Aorta (tissue), 5 donors: Measurements from ENCODE around the gene TUBB1. TPM values are rescaled to one million over a fixed set of nuclear protein-coding genes. Genes with fewer than 3 reads are reported as not detected.

ENCODE experiments used
- ATAC-seq: fragments of 200-7000 bp; cut with Tn5 transposase; one replicate; pipeline ENCODE4 v1.9.1; 2022; ENCODE audit warnings: moderate library complexity; ENCODE audit not compliant: low FRiP score
- DNase-seq, 2 donors: peaks; one replicate each; pipeline ENCODE4 v3.0.0-alpha.2; 2020
- H3K27ac ChIP-seq, 2 donors: one replicate each; pipeline ENCODE4 v1.5.1; 2013; ENCODE audit warnings: low read length in 2 of 2, mild to moderate bottlenecking in 2 of 2, moderate library complexity in 2 of 2, control low read depth in 1 of 2, inconsistent platforms in 1 of 2, low read depth in 1 of 2
- H3K27me3 ChIP-seq, 2 donors: one replicate each; pipeline ENCODE4 v1.6.1; 2013; ENCODE audit warnings: control low read depth in 1 of 2, low read length in 1 of 2, mild to moderate bottlenecking in 1 of 2, moderate library complexity in 1 of 2; ENCODE audit not compliant: insufficient read depth in 2 of 2, control insufficient read depth in 1 of 2
- H3K36me3 ChIP-seq, 2 donors: one replicate each; pipeline ENCODE4 v1.6.1; 2013; ENCODE audit warnings: control low read depth in 1 of 2, low read length in 1 of 2, mild to moderate bottlenecking in 1 of 2; ENCODE audit not compliant: insufficient read depth in 2 of 2, control insufficient read depth in 1 of 2
- H3K4me1 ChIP-seq, 2 donors: one replicate each; pipeline ENCODE4 v1.6.1; 2013; ENCODE audit warnings: low read length in 2 of 2, control low read depth in 1 of 2, mild to moderate bottlenecking in 1 of 2, moderate library complexity in 1 of 2; ENCODE audit not compliant: insufficient read depth in 2 of 2, control insufficient read depth in 1 of 2
- H3K4me3 ChIP-seq, 2 donors: one replicate each; pipeline ENCODE4 v1.5.1; 2013; ENCODE audit warnings: low read length in 2 of 2, control low read depth in 1 of 2, mild to moderate bottlenecking in 1 of 2
- H3K9me3 ChIP-seq: one replicate; pipeline ENCODE4 v1.6.1; 2013; ENCODE audit warnings: mild to moderate bottlenecking, low read length; ENCODE audit not compliant: control insufficient read depth
- WGBS, 2 donors: extraction: QIAGEN DNeasy Blood & Tissue Kit; methylation state at CpG; one replicate each; pipeline ENCODE4 v1.1.7; 2013; 5-methylcytosine and 5-hydroxymethylcytosine counted together
- intact Hi-C, 2 donors: fragments of 100-400 bp; cut with DNase I; formaldehyde crosslinking; loops; one replicate each; pipeline versions ENCODE4 v1.14.2 to v1.15.0; 2022
- long read RNA-seq, 2 donors: library from polyadenylated mRNA; unstranded; transcript quantifications; one replicate each; pipeline ENCODE4 v2.0.0, GENCODE V29; 2020 to 2021
- polyA plus RNA-seq, 2 donors: library from polyadenylated mRNA; stranded (reverse); fragments of 200-250 nt; gene quantifications; one replicate each; pipeline ENCODE4 v1.2.3, GENCODE V29; 2013
- total RNA-seq, 2 donors: library from RNA; stranded (reverse); fragmentation: NEBNext Ultra II Directional; extraction: Animal tissue kit (Norgen Biotek cat#: 25700); gene quantifications; one replicate each; pipeline ENCODE4 v1.2.1, GENCODE V29; 2021
- donor health status: healthy with polysubstance abuse.
- donor health status: Bipolar disorder and iron deficiency.
- donor health status: DM: no; HTN: no; CAD: no.
- donor health status: DM: no; HTN: no; CAD: no.
- donor health status: DM: yes; HTN: yes; CAD: no.

Gene TUBB1
- total RNA-seq (1 to 10 TPM in 1 of 2 donors, under 1 TPM in 1; 0.15 to 2.1 TPM), polyA plus RNA-seq (not detected)
- long read RNA-seq, donor 1, partial matches to known transcripts, result 2 of 3 reads
- long read RNA-seq, donor 1, other reads (novel, unspliced or antisense), result 0 of 3 reads
- long read RNA-seq, donor 2, partial matches to known transcripts, result 0 of 1 reads
- long read RNA-seq, donor 2, other reads (novel, unspliced or antisense), result 1 of 1 reads

GRCh38 chr20:59019217-59019616, at the start of gene TUBB1:
TUBB1 (plus strand) TSS chr20:59019429; CDS start chr20:59019523, 94 bp downstream.
- intact Hi-C loops, result no loop called here
- 95 to 98% methylated on average over 5 of the region's 5 CpGs for WGBS, 2 donors
- Histone ChIP-seq H3K27ac (no peak within 1 kb of the TSS), H3K4me3 (no peak within 1 kb of the TSS), H3K9me3 (no peaks in the 10 kb centered on the region), H3K36me3 (peaks cover 0 to 3% of the 10 kb centered on the region in 2 donors), H3K4me1 (no peaks in the 10 kb centered on the region), H3K27me3 (no peaks in the 10 kb centered on the region)
- DNase-seq, result no peak
- ATAC-seq, result no peak

DNA sequence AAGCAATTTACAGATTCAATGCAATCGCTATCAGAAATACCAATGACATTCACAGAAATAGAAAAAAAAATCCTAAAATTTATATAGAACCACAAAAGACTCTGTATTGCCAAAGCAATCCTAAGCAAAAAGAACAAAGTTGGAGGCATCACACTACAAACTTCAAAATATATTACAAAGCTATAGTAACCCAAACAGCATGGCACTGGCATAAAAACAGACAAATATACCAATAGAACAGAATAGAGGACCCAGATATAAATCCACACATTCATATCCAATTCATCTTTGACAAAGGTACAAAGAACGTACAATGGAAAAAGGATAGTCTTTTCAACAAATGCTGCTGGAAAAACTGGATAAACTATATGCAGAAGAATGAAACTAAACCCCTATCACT, 49.8 kb upstream of the TUBB1 start:
- DNase-seq (no peak), ATAC-seq (no peak)
- Histone ChIP-seq H3K9me3 (no peaks in the 10 kb centered on the region), H3K27ac (no peak overlapping the region), H3K4me1 (no peaks in the 10 kb centered on the region), H3K27me3 (no peaks in the 10 kb centered on the region), H3K4me3 (no peak overlapping the region), H3K36me3 (no peaks in the 10 kb centered on the region)
- intact Hi-C loops, result no loop called here
- WGBS, 2 donors, result 70 to 71% methylated on average over 2 of the region's 2 CpGs

GRCh38 chr20:58970146-58970545, 49.1 kb upstream of the TUBB1 start:
- DNase-seq, result no peak

DNA sequence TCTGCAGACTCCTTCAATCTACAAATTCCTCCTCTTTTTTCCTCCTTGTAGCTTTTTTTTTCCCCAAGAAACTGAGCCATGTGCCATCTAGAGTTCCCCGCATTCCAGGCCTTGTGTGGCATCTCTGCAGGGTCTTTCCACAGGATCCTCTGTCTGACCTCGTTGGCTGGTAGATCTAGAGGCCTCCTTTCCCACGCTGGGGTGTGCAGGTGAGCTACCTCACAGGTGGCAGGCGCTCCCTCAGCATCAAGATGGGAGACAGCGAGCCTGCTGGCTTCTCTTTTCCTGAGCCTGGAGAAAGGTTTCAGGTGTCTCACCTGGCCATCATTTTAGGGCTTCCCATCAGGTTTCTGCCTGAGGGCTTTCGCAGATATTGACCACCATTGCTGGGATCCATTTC, 47.8 kb upstream of the TUBB1 start:
- Histone ChIP-seq H3K27ac (no peak overlapping the region), H3K4me1 (no peaks in the 10 kb centered on the region), H3K36me3 (no peaks in the 10 kb centered on the region), H3K4me3 (no peak overlapping the region), H3K9me3 (peaks cover 3% of the 10 kb centered on the region), H3K27me3 (no peaks in the 10 kb centered on the region)
- intact Hi-C loops, result no loop called here
- DNase-seq, result no peak
- 81 to 85% methylated on average over 6 of the region's 6 CpGs for WGBS, 2 donors
- ATAC-seq, result no peak

More at GRCh38 chr20:58970146-58970545, 49.1 kb upstream of the TUBB1 start:
- Histone ChIP-seq H3K4me1 (no peaks in the 10 kb centered on the region), H3K9me3 (no peaks in the 10 kb centered on the region), H3K27ac (no peak overlapping the region), H3K4me3 (no peak overlapping the region), H3K27me3 (no peaks in the 10 kb centered on the region), H3K36me3 (no peaks in the 10 kb centered on the region)
- intact Hi-C loops, result no loop called here
- 74 to 89% methylated on average over 1 of the region's 1 CpG for WGBS, 2 donors
- ATAC-seq, result no peak

- no peak overlapping the region for H3K4me3 ChIP-seq
- H3K27me3 ChIP-seq, result no peaks in the 10 kb centered on the region
- 87 to 93% methylated on average over 4 of the region's 4 CpGs for WGBS, 2 donors
- intact Hi-C loops, result no loop called here
- H3K9me3 ChIP-seq, result peaks cover 3% of the 10 kb centered on the region
- ATAC-seq, result no peak
- no peak overlapping the region for H3K27ac ChIP-seq
- no peaks in the 10 kb centered on the region for H3K4me1 ChIP-seq
- H3K36me3 ChIP-seq, result no peaks in the 10 kb centered on the region
- DNase-seq, result no peak
Measured at GRCh38 chr20:58973179-58973578, 46.0 kb upstream of the TUBB1 start.

DNA sequence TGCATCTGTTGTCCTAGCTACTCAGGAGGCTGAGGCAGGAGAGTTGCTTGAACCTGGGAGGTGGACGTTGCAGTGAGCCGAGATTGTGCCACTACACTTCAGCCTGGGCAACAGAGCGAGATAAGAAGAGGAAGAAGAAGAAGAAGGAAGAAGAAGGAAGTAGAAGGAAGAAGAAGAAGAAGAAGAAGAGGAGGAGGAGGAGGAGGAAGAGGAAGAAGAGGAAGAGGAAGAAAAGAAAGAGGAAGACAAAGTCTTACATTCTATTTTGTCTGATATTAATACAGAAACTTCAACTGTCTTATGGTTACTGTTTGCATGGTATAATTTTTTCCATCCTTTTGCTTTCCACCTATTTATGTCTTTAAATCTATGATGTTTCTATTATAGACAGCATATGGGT, 45.4 kb upstream of the TUBB1 start:
- Histone ChIP-seq H3K27me3 (no peaks in the 10 kb centered on the region), H3K9me3 (peaks cover 3% of the 10 kb centered on the region), H3K27ac (no peak overlapping the region), H3K4me3 (no peak overlapping the region), H3K4me1 (no peaks in the 10 kb centered on the region), H3K36me3 (no peaks in the 10 kb centered on the region)
- DNase-seq (no peak), ATAC-seq (no peak)
- intact Hi-C loops, result no loop called here
- 85 to 91% methylated on average over 3 of the region's 3 CpGs for WGBS, 2 donors

GRCh38 chr20:58975353-58975752, 43.9 kb upstream of the TUBB1 start:
- Histone ChIP-seq H3K4me3 (no peak overlapping the region), H3K27me3 (no peaks in the 10 kb centered on the region), H3K36me3 (no peaks in the 10 kb centered on the region), H3K9me3 (peaks cover 3% of the 10 kb centered on the region), H3K27ac (no peak overlapping the region), H3K4me1 (no peaks in the 10 kb centered on the region)
- DNase-seq (no peak), ATAC-seq (no peak)
- intact Hi-C loops, result no loop called here
- WGBS, 2 donors, result 91 to 96% methylated on average over 1 of the region's 1 CpG

GRCh38 chr20:58976061-58976730, 43.0 kb upstream of the TUBB1 start:
- Histone ChIP-seq H3K4me3 (no peak overlapping the region), H3K36me3 (no peaks in the 10 kb centered on the region), H3K27ac (no peak overlapping the region), H3K27me3 (no peaks in the 10 kb centered on the region), H3K4me1 (no peaks in the 10 kb centered on the region), H3K9me3 (peaks cover 3% of the 10 kb centered on the region)
- DNase-seq (no peak), ATAC-seq (no peak)
- WGBS, 2 donors, result 88 to 92% methylated on average over 3 of the region's 3 CpGs
- intact Hi-C loops, result no loop called here
